Astrocyte of the cerebellum (primary cell): ENCODE results near the gene SCARB1.
A peak's percentile ranks its signal among the peaks of the same experiment; 100 is the strongest.

Experiments
- DNase-seq: peaks from one replicate; pipeline ENCODE4 v3.0.0-alpha.2; 2011; ENCODE audit warnings: low read depth
- H3K4me3 ChIP-seq: 2 replicates; pipeline ENCODE4 v1.5.1; 2011; ENCODE audit warnings: mild to moderate bottlenecking, low read depth, low read length, moderate library complexity
- in situ Hi-C: cut with HindIII; loops from 2 replicates; pipeline ENCODE4 v1.10.0; 2017; ENCODE audit warnings: low sequenced_read_pairs
- TF ChIP-seq, protein P1 (sequence below): IDR thresholded peaks from 2 replicates; pipeline ENCODE4 v1.5.1; 2012; ENCODE audit warnings: low read length, low read depth, moderate library complexity, mild to moderate bottlenecking; ENCODE audit errors: missing control alignments

SCARB1 gene

DNA sequence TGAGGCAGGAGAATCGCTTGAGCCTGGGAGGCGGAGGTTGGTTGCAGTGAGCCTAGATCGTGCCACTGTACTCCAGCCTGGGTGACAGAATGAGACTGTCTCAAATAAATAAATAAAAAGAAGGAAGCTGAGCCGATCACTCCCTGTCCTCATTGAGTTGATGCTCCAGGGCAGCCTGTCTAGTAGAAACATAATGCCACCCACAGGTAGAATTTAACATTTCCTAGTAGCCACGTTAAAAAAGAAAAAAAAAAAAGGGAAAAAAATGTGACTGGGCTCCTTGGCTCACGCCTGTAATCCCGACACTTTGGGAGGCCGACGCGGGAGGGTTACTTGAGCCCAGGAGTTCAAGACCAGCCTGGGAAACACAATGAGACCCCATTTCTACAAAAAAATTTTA lies 135.7 kb downstream of the SCARB1 start:
- H3K4me3 ChIP-seq, result no peak overlapping the region
- TF ChIP-seq, protein P1, sequence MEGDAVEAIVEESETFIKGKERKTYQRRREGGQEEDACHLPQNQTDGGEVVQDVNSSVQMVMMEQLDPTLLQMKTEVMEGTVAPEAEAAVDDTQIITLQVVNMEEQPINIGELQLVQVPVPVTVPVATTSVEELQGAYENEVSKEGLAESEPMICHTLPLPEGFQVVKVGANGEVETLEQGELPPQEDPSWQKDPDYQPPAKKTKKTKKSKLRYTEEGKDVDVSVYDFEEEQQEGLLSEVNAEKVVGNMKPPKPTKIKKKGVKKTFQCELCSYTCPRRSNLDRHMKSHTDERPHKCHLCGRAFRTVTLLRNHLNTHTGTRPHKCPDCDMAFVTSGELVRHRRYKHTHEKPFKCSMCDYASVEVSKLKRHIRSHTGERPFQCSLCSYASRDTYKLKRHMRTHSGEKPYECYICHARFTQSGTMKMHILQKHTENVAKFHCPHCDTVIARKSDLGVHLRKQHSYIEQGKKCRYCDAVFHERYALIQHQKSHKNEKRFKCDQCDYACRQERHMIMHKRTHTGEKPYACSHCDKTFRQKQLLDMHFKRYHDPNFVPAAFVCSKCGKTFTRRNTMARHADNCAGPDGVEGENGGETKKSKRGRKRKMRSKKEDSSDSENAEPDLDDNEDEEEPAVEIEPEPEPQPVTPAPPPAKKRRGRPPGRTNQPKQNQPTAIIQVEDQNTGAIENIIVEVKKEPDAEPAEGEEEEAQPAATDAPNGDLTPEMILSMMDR, result peak; percentile 6
- in situ Hi-C loops, result no loop called here
- DNase-seq, result no peak

DNA sequence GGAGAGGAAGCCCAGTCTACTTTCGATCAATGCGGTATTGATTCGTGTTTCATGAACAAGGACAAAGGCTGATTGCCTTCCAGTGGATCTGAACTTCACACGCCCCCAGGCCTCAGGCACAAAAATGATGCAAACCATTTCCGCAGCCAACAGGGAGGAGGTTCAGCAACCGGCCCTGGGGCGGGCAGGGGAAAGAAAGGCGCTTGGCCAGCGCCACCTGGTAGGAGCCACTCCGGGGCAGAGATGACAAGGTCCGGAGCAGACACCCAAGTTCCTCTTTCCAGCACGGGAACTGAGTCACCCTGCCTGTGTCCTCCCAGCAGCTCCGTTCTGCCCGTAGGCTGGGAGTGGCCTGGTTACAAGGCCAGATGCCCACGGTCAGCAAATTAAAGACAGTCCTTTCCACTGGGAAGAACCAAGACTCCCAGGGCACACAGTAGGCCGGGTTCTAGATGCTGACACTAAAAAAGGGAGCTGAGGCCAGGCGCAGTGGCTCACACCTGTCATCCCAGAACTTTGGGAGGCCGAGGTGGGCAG lies 136.3 kb downstream of the SCARB1 start:
- in situ Hi-C loops, result no loop called here
- TF ChIP-seq, protein P1, result no peak
- no peak for DNase-seq
- no peak overlapping the region for H3K4me3 ChIP-seq
